Measurements from ENCODE around the gene SCAF4.

SCAF4 gene

DNA sequence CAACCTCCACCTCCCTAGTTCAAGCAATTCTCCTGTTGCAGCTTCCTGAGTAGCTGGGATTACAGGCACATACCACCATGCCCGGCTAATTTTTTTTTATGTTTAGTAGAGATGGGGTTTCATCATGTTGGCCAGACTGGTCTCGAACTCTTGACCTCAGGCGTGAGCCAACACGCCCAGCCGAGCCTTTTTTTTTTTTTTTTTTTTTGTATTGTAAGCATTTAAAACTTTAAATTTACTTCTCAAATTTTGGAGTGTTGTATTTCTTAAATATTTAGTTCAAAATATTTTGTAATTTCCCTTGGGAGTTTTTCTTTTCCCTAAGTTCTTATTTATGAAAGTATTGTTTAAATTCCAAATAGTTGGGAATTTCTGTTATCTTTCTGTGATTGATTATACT lies 9.2 kb upstream of the SCAF4 start:
- DNase-seq (ENCODE audit: low spot score) = no peak

DNA sequence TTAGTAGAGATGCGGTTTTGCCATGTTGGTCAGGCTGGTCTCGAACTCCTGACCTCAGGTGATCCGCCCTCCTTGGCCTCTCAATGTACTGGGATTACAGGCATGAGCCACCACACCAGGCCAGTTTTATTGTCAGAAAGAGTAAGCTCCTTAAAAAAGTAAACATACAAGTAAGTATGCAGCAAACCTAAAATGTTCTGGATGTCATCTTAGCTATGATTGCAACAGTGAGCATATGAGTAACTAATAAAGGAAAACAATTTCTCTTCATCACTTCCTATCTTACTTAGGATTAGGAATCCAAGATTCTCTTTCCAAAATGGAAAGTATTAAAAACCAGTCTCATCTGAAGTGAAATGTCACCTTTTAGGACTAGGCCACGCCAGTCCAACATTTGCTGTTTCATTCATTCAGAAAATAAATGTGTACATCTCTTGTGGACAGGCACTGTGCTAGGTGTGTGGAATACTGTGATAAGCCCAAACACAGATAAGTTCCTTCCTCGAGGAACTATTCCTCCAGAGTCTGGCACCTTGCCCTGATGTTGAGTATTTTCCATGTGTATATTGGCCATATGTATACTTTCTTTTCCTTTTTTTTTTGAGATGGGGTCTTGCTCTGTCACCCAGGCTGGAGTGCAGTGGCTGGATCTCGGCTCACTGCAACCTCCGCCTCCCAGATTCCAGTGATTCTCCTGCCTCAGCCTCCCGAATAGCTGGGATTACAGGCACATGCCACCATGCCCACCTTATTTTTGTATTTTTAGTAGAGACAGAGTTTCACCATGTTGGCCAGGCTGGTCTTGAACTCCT lies 5.9 kb upstream of the SCAF4 start:
- DNase-seq (ENCODE audit: low spot score) = peak; percentile 41

DNA sequence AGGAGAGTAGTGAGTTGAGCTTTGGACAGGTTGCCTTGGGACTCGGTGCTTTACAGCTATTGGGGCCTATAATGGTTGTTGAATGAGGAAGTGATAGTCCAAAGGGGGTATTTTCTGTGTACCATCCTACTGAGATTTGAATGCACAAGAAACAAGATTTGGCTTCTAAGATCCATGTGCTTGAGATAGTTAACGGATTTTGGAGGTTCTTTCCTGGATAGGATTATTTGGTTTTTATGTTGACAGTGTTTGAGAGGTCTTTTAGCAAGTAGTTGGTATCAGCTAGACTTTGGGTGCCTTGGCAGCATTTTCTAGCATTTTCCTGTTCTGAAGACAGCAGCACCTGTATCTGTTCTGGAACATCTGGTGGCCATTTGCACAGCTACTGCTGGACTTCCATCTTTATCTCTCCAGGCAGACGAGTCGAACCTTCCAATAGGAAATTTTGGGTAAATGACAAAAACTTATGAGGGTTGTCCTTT lies 3.6 kb upstream of the SCAF4 start:
- DNase-seq (ENCODE audit: low spot score) = no peak

DNA sequence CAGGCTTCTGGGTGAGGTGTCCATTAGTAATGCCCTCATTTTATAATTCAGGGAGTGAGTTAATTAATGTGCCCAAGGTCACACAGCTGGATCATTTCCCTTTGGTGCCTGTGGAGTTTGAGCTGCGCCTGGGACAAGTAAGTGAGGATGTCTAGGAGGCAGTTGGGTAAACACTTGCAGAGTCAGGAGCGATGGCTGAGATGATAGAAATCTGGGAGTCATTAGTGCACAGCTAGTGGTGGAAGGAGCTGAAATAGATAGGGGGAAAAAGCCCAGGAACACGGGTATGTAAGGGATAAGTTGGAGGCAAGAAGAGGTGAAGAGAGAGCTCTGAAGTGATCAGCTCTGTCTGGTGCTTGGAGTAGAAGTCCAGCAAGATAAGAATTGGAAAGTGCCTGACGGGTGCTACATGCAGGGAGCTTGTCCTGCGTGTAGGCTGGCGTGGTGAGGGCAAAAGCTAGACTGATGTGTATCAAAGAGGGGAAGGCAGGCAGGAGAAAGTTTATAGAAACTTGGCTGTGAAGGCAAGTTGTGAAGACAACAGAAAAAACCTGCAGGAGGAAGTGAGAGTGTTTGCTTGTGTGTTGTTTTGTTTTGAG lies 1.7 kb upstream of the SCAF4 start:
- DNase-seq (ENCODE audit: low spot score) = no peak

DNA sequence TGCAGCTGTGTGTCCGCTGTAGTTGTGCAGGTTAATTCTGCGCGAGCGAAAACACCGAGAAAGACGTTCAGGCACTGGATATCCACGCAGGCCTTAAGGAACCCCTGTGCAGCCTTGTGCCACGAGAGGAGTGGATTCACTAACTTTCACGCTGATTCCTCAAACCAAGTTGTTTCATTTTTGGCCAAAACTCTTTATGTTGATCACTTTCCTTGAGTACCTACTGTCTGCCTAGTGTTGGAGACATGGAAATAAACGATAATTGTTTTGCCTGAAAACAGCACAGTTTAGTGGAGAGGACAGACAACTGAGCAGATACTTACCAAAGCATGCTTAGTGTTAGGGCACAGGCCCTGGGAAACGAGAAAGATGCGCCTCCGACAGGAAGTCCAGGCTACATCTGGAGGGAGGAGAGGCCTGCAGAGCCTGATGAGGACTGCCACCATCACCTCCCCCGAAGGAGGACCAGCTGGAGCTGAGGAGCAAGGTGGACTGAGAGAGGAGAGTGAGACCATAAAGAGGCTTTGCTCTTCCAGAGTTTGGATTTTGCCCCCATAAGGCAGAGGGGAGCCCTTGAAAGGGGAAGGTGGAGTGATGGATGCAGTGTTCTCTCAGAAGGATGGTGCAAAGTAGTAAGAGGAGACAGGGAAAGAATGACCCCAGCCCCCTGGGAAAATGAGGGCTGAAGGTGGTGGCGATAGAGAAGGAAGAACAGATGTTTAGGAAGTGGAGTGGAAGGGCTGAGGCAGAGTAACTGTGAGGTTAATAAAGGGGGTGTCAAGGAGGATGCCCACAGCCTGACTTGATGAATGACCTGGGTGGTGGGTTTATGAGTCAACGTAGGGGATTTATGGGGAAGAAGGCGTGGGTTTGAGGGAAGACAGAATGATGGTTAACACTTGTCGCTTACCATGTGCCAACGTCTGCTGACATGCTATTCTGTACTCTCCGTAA lies 956 bp upstream of the SCAF4 start:
- no peak for DNase-seq (ENCODE audit: low spot score)

DNA sequence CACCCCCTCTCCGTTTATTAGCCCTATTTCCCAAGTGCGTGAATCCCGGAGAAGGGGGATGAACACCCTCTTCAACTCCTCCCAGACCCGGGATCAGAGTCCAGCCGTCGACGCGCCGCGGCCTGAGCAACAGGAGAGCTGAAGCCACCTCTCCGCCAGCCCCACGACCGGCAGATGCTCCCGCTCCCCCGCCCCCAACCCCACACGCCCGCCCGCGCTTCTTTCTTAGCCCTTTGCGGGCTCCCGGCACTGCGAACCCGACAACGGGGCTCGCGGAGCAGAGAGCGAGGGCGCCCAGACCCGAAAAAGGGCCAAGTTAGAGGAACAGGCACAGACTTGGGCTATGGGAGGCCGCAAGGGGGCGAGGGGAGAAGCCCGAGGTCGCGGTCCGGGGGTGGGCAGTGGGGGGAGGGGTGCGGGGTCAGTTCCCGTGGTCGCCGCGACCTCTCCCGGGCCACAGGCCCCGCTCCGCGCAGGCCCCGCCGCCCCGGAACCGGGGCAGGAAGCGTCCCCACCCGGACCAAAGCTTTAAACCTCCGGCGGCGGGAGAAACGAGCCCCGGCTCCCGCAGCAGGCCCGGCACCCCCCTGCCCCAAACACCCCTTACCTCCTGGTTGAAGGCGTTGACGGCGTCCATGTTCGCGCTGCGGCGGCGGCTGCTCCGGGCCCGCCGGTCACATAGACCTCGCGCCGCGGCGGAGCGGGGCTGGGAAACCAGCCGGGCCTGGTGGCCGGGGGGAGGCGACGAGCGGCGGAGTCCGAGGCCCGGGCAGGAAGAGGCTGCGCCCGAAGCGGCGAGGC lies 662 bp downstream of the SCAF4 start:
- DNase-seq (ENCODE audit: low spot score) = peak; percentile 66

DNA sequence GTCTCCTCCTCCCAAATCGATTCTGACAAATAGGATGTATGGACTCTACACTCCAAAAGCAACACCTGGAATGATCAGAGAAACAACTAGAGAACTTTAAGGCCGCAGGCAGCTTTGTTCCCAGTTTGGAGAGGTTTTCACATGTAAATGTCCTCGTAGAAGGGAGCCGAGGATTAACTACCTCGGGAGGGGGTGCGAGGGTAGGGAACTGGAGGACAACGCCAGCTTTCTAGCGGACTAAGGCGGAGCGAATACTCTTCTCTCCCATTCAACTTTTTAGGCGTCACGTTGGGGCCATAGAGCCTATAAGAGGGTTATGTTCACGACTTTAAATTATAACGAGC lies 1.2 kb downstream of the SCAF4 start:
- DNase-seq (ENCODE audit: low spot score) = peak; percentile 51

DNA sequence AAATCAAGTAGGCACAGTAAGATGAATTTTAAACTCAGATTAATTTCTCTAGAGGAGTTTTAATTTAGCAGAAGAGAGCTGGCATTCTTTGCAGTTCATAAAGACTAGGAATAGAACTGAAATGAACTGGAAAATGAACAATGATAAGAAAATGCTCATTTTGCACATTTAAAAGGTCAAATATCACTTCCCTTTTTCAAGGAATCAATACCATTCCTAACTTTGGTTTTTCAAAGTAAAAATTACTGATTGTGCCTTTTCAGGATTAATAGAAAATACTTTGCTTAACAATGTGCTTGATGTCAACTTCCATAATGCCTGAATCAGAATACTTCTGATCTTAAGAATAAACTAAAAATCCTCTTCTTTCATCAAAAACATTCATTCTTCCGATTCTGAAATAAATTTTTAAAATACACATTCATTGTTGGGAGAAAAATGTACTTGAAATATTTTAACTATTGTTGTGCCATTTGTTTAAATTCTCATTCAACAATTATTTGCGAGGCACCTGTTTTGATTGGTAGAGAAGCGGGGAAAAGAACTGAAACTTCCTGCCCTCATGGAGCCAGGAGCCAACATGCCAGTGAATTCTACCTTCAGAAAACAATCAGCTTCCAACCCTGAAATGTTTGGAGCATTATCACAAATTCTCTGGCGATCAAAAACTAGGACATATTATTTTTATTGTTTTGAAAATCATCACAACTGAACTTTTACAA lies 2.1 kb downstream of the SCAF4 start:
- no peak for DNase-seq (ENCODE audit: low spot score)

DNA sequence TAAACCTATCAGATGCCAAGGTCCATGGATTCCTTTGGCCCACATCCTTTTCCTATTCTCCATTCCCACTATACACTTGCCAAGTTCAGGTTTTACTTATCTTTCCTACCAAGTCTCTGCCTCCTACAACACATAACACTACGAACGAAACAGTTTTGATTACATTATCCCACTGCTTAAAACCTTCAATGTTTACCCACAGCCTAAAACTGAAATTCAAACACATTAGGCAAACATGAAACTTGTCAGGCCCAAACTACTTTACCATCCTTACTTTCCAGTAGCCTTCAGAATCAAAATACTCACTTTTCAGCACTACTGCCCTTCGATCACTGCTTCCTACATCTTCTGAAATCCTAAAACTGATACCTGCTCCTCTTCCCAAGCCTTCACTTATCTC lies 3.0 kb downstream of the SCAF4 start:
- no peak for DNase-seq (ENCODE audit: low spot score)

DNA sequence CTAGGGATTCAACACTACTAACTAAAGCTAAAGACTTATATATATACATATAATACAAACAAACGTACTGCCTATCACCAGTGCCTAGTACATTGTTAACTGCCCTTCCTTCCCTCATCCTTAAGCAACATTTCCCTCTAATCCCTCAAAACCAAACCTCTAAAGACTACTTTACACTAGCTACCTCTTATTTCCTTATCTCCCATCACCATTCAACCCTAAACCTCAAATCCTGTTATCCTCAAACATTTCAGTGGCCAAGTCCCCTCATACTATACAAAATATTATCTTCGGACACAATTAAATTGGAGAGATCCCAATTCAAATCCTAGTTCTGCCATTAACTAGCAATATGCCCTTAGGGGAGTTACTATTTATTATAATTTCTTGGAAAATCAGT lies 3.7 kb downstream of the SCAF4 start:
- no peak for DNase-seq (ENCODE audit: low spot score)

DNA sequence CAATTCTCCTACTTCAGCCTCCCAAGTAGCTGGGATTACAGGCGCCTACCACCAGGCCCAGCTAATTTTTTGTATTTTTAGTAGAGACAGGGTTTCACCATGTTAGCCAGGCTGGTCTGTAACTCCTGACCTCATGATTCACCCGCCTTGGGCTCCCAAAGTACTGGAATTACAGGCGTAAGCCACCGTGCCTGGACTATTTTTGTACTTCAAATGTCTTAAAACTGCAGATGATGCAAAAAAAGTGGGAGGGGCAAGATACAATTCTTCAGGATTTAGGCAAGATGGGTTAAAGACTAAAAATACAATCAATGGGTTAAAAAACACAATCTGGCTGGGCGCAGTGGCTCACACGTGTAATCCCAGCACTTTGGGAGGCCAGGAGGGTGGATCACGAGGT lies 4.7 kb downstream of the SCAF4 start:
- no peak for DNase-seq (ENCODE audit: low spot score)

DNA sequence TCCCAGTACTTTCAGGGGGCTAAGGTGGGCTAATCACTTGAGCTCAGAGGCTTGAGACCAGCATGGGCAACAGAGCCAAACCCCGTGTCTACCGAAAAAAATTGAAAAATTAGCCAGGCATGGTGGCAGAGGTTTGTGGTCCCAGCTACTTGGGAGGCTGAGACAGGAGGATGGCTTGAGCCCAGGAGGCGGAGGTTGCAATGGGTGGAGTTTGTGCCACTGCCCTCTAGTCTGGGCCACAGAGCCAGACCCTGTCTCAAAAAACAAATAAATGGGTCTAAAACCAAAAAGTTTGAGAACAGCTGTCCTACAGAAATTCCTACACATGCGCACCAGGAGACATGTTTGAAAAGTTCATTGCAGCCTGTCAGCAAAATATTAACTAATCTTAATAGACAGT lies 5.5 kb downstream of the SCAF4 start:
- DNase-seq (ENCODE audit: low spot score) = no peak

DNA sequence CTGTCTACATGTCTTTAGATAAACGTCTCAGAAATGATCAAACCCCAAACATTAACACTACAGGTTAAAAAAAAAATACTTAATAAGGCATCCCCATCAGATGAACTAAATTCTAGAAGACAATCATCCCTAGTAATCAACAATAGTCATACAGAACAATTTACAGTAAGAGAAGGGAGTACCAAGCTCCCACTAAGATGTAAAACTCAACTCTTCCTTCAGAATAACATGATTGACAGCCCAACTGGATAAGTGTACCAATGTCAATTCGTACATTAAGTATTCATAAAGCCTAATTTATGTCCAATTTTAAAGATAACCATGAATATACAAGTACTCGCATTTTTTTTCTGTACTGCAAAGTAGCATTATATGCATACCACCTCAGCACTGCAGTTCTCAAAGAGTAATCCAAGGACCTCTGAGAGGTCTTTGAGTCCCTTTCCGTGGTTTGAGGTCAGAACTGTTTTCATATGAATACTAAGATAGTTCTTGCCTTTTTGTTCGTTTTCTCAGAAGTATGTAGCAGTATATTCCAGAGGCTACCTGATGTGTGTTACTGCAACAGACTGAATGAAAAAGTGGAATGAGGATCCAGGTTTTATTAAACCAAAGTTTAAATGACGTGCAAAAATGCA lies 6.6 kb downstream of the SCAF4 start:
- DNase-seq (ENCODE audit: low spot score) = no peak

DNA sequence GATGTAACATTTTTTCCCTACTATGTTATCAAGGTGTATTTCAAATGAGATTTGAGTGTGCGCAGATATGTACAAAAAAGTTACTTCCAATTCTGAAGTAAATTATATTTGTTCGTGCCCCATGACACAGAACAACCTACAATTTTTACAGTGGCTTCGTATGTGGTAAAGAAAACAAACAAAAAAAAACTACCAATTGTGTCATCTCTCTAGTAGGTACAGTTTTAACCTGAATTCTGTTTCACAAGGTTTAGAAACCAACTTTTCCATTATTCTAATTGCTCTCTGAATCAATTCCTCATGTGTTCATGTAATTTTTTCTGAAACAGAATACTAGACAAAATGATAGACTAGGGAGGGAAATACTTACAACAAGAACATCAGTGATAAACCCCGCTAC lies 7.4 kb downstream of the SCAF4 start:
- no peak for DNase-seq (ENCODE audit: low spot score)

DNA sequence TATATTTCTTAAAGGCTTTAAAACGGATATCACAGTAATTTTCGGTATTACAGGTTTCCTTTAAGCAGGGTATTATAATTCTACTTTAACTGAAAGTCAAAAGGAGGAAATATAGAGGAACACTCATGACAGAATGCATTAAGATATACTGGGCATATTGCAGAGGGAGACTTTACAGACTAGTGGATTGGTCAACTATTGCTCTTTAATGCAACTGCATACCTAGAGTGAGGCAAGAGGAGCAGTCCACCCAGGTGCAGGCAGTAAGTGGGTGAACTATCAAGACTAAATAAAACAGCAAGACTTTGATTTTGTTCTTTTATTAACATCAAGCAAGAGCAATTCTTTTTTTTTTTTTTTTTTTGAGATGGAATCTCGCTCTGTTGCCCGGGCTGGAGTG lies 10.5 kb downstream of the SCAF4 start:
- DNase-seq (ENCODE audit: low spot score) = no peak

DNA sequence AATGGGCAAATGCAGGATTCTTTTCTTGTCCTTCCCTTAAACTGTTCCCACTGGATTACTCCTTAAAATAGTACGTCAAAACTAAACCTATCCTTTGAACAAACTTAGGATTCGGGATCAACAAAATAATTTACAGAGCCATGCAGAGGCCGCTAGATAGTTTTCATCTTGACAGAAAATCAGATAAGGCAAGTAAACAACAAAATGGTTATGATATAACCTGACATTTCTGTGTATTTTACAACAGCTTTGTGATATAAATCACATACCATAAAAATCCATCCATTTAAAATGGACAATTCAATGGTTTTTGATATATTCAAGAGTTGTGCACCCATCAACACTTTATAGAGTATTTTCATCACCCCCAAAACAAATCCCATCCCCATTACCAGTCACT lies 11.2 kb downstream of the SCAF4 start:
- DNase-seq (ENCODE audit: low spot score) = no peak

DNA sequence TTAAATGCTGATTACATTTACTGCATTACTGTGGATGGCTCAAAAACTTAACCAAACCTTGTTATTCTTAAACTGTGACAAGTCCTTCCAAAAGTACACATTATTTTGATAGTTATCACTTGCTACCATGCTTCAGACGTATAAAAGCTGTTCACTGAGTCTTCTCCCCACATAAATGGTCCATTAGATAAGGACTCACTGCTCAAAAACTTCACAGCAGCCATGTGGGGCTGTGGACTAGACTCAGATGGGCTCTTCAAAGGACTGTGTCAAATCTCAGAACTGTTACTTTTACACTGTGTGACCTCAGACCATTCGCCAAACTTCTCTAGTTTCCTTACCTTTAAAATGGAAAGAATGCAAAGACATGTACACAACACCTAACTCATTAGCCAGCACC lies 11.6 kb downstream of the SCAF4 start:
- no peak for DNase-seq (ENCODE audit: low spot score)

DNA sequence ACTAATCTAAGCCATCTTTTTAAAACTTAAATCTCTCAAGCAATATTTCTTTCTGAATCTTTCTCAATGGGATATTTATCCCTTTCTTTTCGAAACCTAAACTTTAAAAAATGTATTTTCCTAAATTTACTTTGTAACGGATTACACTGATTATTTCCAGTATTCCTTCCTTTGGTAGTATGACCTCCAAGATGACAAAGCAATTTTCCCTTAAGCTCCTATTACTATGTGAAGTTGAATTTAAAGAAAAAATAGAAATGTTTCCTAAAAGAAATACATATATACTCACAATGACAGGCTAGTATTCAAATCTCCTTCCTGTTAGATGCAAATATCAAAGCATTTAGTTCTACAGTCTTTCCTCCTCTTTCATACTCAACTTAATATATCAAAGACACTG lies 15.8 kb downstream of the SCAF4 start:
- no peak for DNase-seq (ENCODE audit: low spot score)

DNA sequence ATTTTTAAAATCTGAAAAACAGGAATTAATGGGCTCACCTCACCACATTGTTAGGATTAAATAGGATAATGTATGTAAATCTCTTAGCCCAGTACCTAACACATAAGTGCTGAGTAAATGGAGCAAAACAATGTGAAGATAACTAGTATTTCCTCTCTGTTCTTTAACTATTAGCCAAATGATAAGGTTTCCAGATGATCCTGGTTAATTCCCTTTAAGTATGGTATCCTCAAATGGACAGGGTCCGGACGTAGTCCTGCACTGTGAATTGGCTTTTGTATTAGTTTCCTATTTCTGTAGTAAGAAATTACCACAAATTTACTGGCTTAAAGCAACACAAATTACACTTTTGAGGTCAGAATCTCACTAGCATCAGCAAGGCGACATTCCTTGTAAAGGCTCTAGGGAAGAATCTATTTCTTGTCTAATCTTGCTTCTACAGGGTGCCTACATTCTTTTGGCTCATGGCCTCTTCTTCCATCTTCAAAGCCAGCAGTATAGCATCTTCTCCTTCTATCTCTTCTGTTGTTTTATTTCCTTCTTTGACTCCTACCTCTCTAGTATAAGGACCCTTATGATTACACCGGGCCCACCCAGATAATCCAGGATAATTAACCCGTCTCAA lies 17.1 kb downstream of the SCAF4 start:
- no peak for DNase-seq (ENCODE audit: low spot score)

DNA sequence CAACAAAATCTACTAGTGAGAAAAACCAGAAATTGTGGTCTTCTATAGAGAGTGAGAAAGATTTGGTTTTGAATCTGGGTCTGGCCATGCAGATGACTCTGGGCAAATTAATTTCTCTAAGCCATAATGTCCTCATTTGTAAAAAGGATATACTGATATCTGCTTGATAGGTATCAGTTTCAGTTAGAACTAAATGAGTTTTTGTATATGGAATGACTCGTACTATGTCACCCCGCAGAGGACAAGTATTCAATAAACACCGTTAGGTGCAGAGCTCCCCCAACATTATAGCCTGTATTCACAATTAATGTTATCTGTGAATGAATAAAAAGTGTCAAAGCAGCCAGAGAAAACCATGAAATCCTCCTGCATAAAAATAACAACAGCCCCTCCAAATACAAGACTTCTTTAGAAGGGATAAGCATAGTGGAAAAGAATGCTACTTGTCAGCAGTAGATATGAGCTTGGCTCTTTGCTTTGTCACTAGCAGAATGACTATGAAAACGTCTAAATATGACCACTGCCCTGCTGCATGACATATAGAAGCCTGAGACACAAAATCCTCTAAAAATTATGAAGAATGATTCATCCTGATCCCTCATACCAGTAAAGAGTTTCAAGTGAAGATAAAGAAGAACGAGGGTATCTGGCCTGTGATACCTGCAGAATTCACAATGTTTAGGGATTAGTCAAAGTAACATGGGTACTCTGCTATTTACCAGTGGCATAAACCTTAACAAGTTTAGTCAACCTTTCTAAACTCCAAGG lies 17.8 kb downstream of the SCAF4 start:
- no peak for DNase-seq (ENCODE audit: low spot score)
